Measurements from ENCODE around the gene DHRS3.
"Not testable (repeated sequence)": the region's sequence is repeated elsewhere in the genome, so short reads cannot be mapped to it uniquely, and the experiment has no call there.

Gene DHRS3

GRCh38 chr1:12649971-12650421, 32.0 kb upstream of the DHRS3 start:
- POLR2A ChIA-PET (ENCODE audit: low non-redundant PET) = no interaction called here
- DNase-seq (ENCODE audit: low spot score) = no peak
- no peak overlapping the region for H3K27ac ChIP-seq
- TF ChIP-seq CTCF (conservative IDR thresholded peaks at IDR 0.05; ENCODE audit: low read depth) = no peak
- CTCF ChIA-PET = interaction anchor here (2.2 kb wide), 1 partner anchor 9 kb away, joined by 7 read pairs; no protein-coding TSS in a partner anchor

- POLR2A ChIA-PET (ENCODE audit: low non-redundant PET) = no interaction called here
- no peak for TF ChIP-seq CTCF (conservative IDR thresholded peaks at IDR 0.05; ENCODE audit: low read depth)
- DNase-seq (ENCODE audit: low spot score) = no peak
- no peak overlapping the region for H3K27ac ChIP-seq
- CTCF ChIA-PET = interaction anchor here (2.2 kb wide), 1 partner anchor 10 kb away, joined by 7 read pairs; no protein-coding TSS in a partner anchor
Observed at GRCh38 chr1:12648741-12649140, 30.7 kb upstream of the DHRS3 start.

GRCh38 chr1:12645401-12645800, 27.4 kb upstream of the DHRS3 start:
- DNase-seq (ENCODE audit: low spot score); POLR2A ChIA-PET (ENCODE audit: low non-redundant PET); H3K27ac ChIP-seq; CTCF ChIA-PET: not testable (repeated sequence)

GRCh38 chr1:12644829-12645228, 26.8 kb upstream of the DHRS3 start:
- TF ChIP-seq CTCF (conservative IDR thresholded peaks at IDR 0.05; ENCODE audit: low read depth) = no peak
- POLR2A ChIA-PET (ENCODE audit: low non-redundant PET) = no interaction called here
- H3K27ac ChIP-seq = no peak overlapping the region
- no peak for DNase-seq (ENCODE audit: low spot score)
- CTCF ChIA-PET = no interaction called here

GRCh38 chr1:12644237-12644636, 26.2 kb upstream of the DHRS3 start:
- H3K27ac ChIP-seq = no peak overlapping the region
- no peak for DNase-seq (ENCODE audit: low spot score)
- ChIA-PET CTCF (interaction anchor here (1.4 kb wide), 1 partner anchor 15 kb away, joined by 6 read pairs; no protein-coding TSS in a partner anchor), POLR2A (ENCODE audit: low non-redundant PET) (no interaction called here)
- no peak for TF ChIP-seq CTCF (conservative IDR thresholded peaks at IDR 0.05; ENCODE audit: low read depth)

- TF ChIP-seq CTCF (conservative IDR thresholded peaks at IDR 0.05; ENCODE audit: low read depth) = no peak
- H3K27ac ChIP-seq = no peak within 1 kb of the TSS
- no peak for DNase-seq (ENCODE audit: low spot score)
- ChIA-PET POLR2A (ENCODE audit: low non-redundant PET) (interaction anchor here (0.7 kb wide), 1 partner anchor 565 kb away, joined by 17 read pairs; no protein-coding TSS in a partner anchor), CTCF (interaction anchor here (0.6 to 1.4 kb wide), 2 partner anchors 15 to 371 kb away, joined by 4 to 6 read pairs; no protein-coding TSS in a partner anchor)
Observed at GRCh38 chr1:12643785-12644184, 25.8 kb upstream of the DHRS3 start, which contains the start of gene AADACL4. TSS of gene AADACL4 (plus strand) at chr1:12644085. CDS start at chr1:12644547, 462 bp downstream.

- ChIA-PET POLR2A (ENCODE audit: low non-redundant PET) (interaction anchor here (0.7 kb wide), 1 partner anchor 564 kb away, joined by 17 read pairs; no protein-coding TSS in a partner anchor), CTCF (interaction anchor here (0.6 to 1.4 kb wide), 2 partner anchors 16 to 371 kb away, joined by 4 to 6 read pairs; no protein-coding TSS in a partner anchor)
- H3K27ac ChIP-seq = no peak overlapping the region
- DNase-seq (ENCODE audit: low spot score) = no peak
- TF ChIP-seq CTCF (conservative IDR thresholded peaks at IDR 0.05; ENCODE audit: low read depth) = no peak
Observed at GRCh38 chr1:12643079-12643478, 25.1 kb upstream of the DHRS3 start.

Measured in RWPE1 (cell line).